ENCODE measurements around the gene SEBOX.

The SEBOX gene

GRCh38 chr17:28395426-28395825, 30.4 kb upstream of the SEBOX start:
- TF ChIP-seq SIN3A (IDR thresholded peaks at IDR 0.05; ENCODE audit: borderline replicate concordance, insufficient read depth, low read length): no peak

GRCh38 chr17:28394337-28395116, 29.5 kb upstream of the SEBOX start:
- TF ChIP-seq POLR2AphosphoS5 (IDR thresholded peaks at IDR 0.05; ENCODE audit: low read depth, low read length) (no peak), REST (IDR thresholded peaks at IDR 0.05; ENCODE audit: insufficient read depth in 1 of 2, low read depth in 2 of 2, low read length in 2 of 2) (no peak), SIN3A (IDR thresholded peaks at IDR 0.05; ENCODE audit: borderline replicate concordance, insufficient read depth, low read length) (no peak), TAF1 (IDR thresholded peaks at IDR 0.05; ENCODE audit: borderline replicate concordance, insufficient read depth, low read length) (no peak), FOXP2 (optimal IDR thresholded peaks at IDR 0.05; ENCODE audit: borderline replicate concordance, extremely low read depth, extremely low read length, insufficient read depth) (no peak)

GRCh38 chr17:28392491-28392890, 27.5 kb upstream of the SEBOX start:
- TF ChIP-seq SIN3A (IDR thresholded peaks at IDR 0.05; ENCODE audit: borderline replicate concordance, insufficient read depth, low read length) (no peak), TAF1 (IDR thresholded peaks at IDR 0.05; ENCODE audit: borderline replicate concordance, insufficient read depth, low read length) (no peak), REST (IDR thresholded peaks at IDR 0.05; ENCODE audit: insufficient read depth in 1 of 2, low read depth in 2 of 2, low read length in 2 of 2) (no peak), POLR2AphosphoS5 (IDR thresholded peaks at IDR 0.05; ENCODE audit: low read depth, low read length) (no peak), FOXP2 (optimal IDR thresholded peaks at IDR 0.05; ENCODE audit: borderline replicate concordance, extremely low read depth, extremely low read length, insufficient read depth) (no peak)

- TF ChIP-seq FOXP2 (optimal IDR thresholded peaks at IDR 0.05; ENCODE audit: borderline replicate concordance, extremely low read depth, extremely low read length, insufficient read depth) (no peak), REST (IDR thresholded peaks at IDR 0.05; ENCODE audit: insufficient read depth in 1 of 2, low read depth in 2 of 2, low read length in 2 of 2) (no peak), TAF1 (IDR thresholded peaks at IDR 0.05; ENCODE audit: borderline replicate concordance, insufficient read depth, low read length) (no peak), SIN3A (IDR thresholded peaks at IDR 0.05; ENCODE audit: borderline replicate concordance, insufficient read depth, low read length) (no peak), POLR2AphosphoS5 (IDR thresholded peaks at IDR 0.05; ENCODE audit: low read depth, low read length) (no peak)
Observed at GRCh38 chr17:28391401-28391800, 26.4 kb upstream of the SEBOX start.

- TF ChIP-seq POLR2AphosphoS5 (IDR thresholded peaks at IDR 0.05; ENCODE audit: low read depth, low read length) (no peak), SIN3A (IDR thresholded peaks at IDR 0.05; ENCODE audit: borderline replicate concordance, insufficient read depth, low read length) (no peak), FOXP2 (optimal IDR thresholded peaks at IDR 0.05; ENCODE audit: borderline replicate concordance, extremely low read depth, extremely low read length, insufficient read depth) (no peak), TAF1 (IDR thresholded peaks at IDR 0.05; ENCODE audit: borderline replicate concordance, insufficient read depth, low read length) (no peak), REST (IDR thresholded peaks at IDR 0.05; ENCODE audit: insufficient read depth in 1 of 2, low read depth in 2 of 2, low read length in 2 of 2) (no peak)
Observed at GRCh38 chr17:28390984-28391383, 26.0 kb upstream of the SEBOX start.

Measured in PFSK-1 (cell line).